GM21447 (cell line): ENCODE data around the gene MOB2.

Experiments
- ATAC-seq: cut with Tn5 transposase; IDR thresholded peaks from one replicate; pipeline ENCODE4 v1.9.1; 2021; ENCODE audit not compliant: unreplicated experiment

Gene MOB2

GRCh38 chr11:1422481-1422880 lies 64.1 kb downstream of the MOB2 start:
- no peak for ATAC-seq

GRCh38 chr11:1421291-1421690 lies 65.3 kb downstream of the MOB2 start:
- no peak for ATAC-seq

GRCh38 chr11:1419811-1420210 lies 66.8 kb downstream of the MOB2 start:
- no peak for ATAC-seq
